KOPT-K1 (cell line): ENCODE results near the gene NISCH.

ENCODE experiments used
- H3K27ac ChIP-seq: fragments of 200-600 bp; sonication (generic); 2 replicates; pipeline ENCODE4 v1.5.1; 2016; ENCODE audit warnings: antibody characterized with exemption, mild to moderate bottlenecking, low read depth, low read length; ENCODE audit not compliant: poor library complexity, severe bottlenecking
- H3K36me3 ChIP-seq: fragments of 200-600 bp; sonication (generic); 2 replicates; pipeline ENCODE4 v1.5.1; 2017; ENCODE audit warnings: antibody characterized with exemption, mild to moderate bottlenecking, low read length, moderate library complexity; ENCODE audit not compliant: insufficient read depth
- H3K9me3 ChIP-seq: fragments of 200-600 bp; sonication (generic); 2 replicates; pipeline ENCODE4 v1.5.1; 2017; ENCODE audit warnings: antibody characterized with exemption, low read length, mild to moderate bottlenecking; ENCODE audit not compliant: insufficient read depth, poor library complexity, severe bottlenecking

NISCH gene

GRCh38 chr3:52516509-52517195 lies 61.2 kb downstream of the NISCH start:
- no peaks in the 10 kb centered on the region for H3K36me3 ChIP-seq
- H3K27ac ChIP-seq, result no peak overlapping the region

GRCh38 chr3:52517796-52518722 lies 62.7 kb downstream of the NISCH start:
- Histone ChIP-seq H3K36me3 (peaks cover under 1% of the 10 kb centered on the region; the same call in 1 of the 2 replicates), H3K27ac (no peak overlapping the region), H3K9me3 (no peaks in the 10 kb centered on the region)

More at GRCh38 chr3:52516509-52517195, 61.2 kb downstream of the NISCH start:
- H3K9me3 ChIP-seq, result no peaks in the 10 kb centered on the region

GRCh38 chr3:52518723-52519444 lies 63.5 kb downstream of the NISCH start:
- H3K9me3 ChIP-seq, result no peaks in the 10 kb centered on the region
- peaks cover 9% of the 10 kb centered on the region for H3K36me3 ChIP-seq
- no peak overlapping the region for H3K27ac ChIP-seq

GRCh38 chr3:52519445-52520140 lies 64.2 kb downstream of the NISCH start:
- Histone ChIP-seq H3K36me3 (peaks cover 16% of the 10 kb centered on the region), H3K27ac (no peak overlapping the region), H3K9me3 (no peaks in the 10 kb centered on the region)

- H3K9me3 ChIP-seq, result no peaks in the 10 kb centered on the region
- no peak overlapping the region for H3K27ac ChIP-seq
- peaks cover 19% of the 10 kb centered on the region for H3K36me3 ChIP-seq
These were observed 64.8 kb downstream of the NISCH start for GRCh38 chr3:52520141-52520667.

GRCh38 chr3:52520716-52521487 lies 65.5 kb downstream of the NISCH start:
- H3K36me3 ChIP-seq, result peaks cover 26% of the 10 kb centered on the region
- no peaks in the 10 kb centered on the region for H3K9me3 ChIP-seq

GRCh38 chr3:52521488-52521824 lies 66.1 kb downstream of the NISCH start:
- Histone ChIP-seq H3K27ac (no peak overlapping the region), H3K36me3 (peaks cover 32% of the 10 kb centered on the region), H3K9me3 (no peaks in the 10 kb centered on the region)

More at GRCh38 chr3:52520716-52521487, 65.5 kb downstream of the NISCH start:
- no peak overlapping the region for H3K27ac ChIP-seq

- Histone ChIP-seq H3K27ac (no peak overlapping the region), H3K36me3 (peaks cover 38% of the 10 kb centered on the region), H3K9me3 (no peaks in the 10 kb centered on the region)
These were observed 66.7 kb downstream of the NISCH start for GRCh38 chr3:52521881-52522650.

- H3K9me3 ChIP-seq, result no peaks in the 10 kb centered on the region
- H3K27ac ChIP-seq, result no peak overlapping the region
- peaks cover 44% of the 10 kb centered on the region for H3K36me3 ChIP-seq
These were observed 67.3 kb downstream of the NISCH start for GRCh38 chr3:52522651-52523251.

- H3K27ac ChIP-seq, result no peak overlapping the region
- no peaks in the 10 kb centered on the region for H3K9me3 ChIP-seq
- peaks cover 53% of the 10 kb centered on the region for H3K36me3 ChIP-seq
These were observed 68.2 kb downstream of the NISCH start for GRCh38 chr3:52523386-52524257.

- Histone ChIP-seq H3K36me3 (peaks cover 60% of the 10 kb centered on the region), H3K9me3 (no peaks in the 10 kb centered on the region), H3K27ac (no peak overlapping the region)
These were observed 68.9 kb downstream of the NISCH start for GRCh38 chr3:52524258-52524751.
